HUES48 (cell line): Measurements from ENCODE around the gene ARHGEF33.
A peak's percentile ranks its signal among the peaks of the same experiment; 100 is the strongest.

Experiments used
- H3K27ac ChIP-seq: one replicate; pipeline ENCODE4 v1.7.0; 2013; ENCODE audit warnings: low read depth, low read length, inconsistent platforms
- H3K27me3 ChIP-seq: 2 replicates; pipeline ENCODE4 v1.6.1; 2013; ENCODE audit warnings: mild to moderate bottlenecking, low read length; ENCODE audit not compliant: control insufficient read depth, insufficient read depth
- H3K36me3 ChIP-seq: 2 replicates; pipeline ENCODE4 v1.6.1; 2013; ENCODE audit warnings: low read length; ENCODE audit not compliant: control insufficient read depth, insufficient read depth
- H3K4me1 ChIP-seq: 2 replicates; pipeline ENCODE4 v1.6.1; 2013; ENCODE audit warnings: mild to moderate bottlenecking, low read length; ENCODE audit not compliant: control insufficient read depth, insufficient read depth
- H3K4me3 ChIP-seq: 2 replicates; pipeline ENCODE4 v1.5.1; 2013; ENCODE audit warnings: mild to moderate bottlenecking, low read depth, low read length
- H3K9ac ChIP-seq: 2 replicates; pipeline ENCODE4 v1.6.1; 2013; ENCODE audit warnings: mild to moderate bottlenecking, low read depth, low read length, moderate library complexity
- H3K9me3 ChIP-seq: 2 replicates; pipeline ENCODE4 v1.6.1; 2013; ENCODE audit warnings: low read length; ENCODE audit not compliant: control insufficient read depth, insufficient read depth

Gene ARHGEF33

GRCh38 chr2:38876407-38876806 is 13.3 kb upstream of the ARHGEF33 start:
- H3K27ac ChIP-seq = no peak overlapping the region
- H3K9ac ChIP-seq = no peak overlapping the region; the same call in 1 of the 2 replicates

GRCh38 chr2:38886063-38886462 is 3.6 kb upstream of the ARHGEF33 start:
- no peaks in the 10 kb centered on the region for H3K4me1 ChIP-seq
- no peak overlapping the region for H3K9ac ChIP-seq

More at GRCh38 chr2:38876407-38876806, 13.3 kb upstream of the ARHGEF33 start:
- H3K36me3 ChIP-seq = no peaks in the 10 kb centered on the region
- peak overlapping the region; percentile 99 for H3K4me3 ChIP-seq
- no peaks in the 10 kb centered on the region for H3K27me3 ChIP-seq
- H3K4me1 ChIP-seq = 0 out of 2 replicates have a peak, but pooled peaks cover 5% of the 10 kb centered on the region
- no peaks in the 10 kb centered on the region for H3K9me3 ChIP-seq

GRCh38 chr2:38887347-38887746 is 2.3 kb upstream of the ARHGEF33 start:
- Histone ChIP-seq H3K27me3 (no peaks in the 10 kb centered on the region), H3K36me3 (no peaks in the 10 kb centered on the region), H3K9me3 (no peaks in the 10 kb centered on the region)

More at GRCh38 chr2:38886063-38886462, 3.6 kb upstream of the ARHGEF33 start:
- no peaks in the 10 kb centered on the region for H3K27me3 ChIP-seq
- no peaks in the 10 kb centered on the region for H3K36me3 ChIP-seq
- H3K4me3 ChIP-seq = no peak overlapping the region
- no peak overlapping the region for H3K27ac ChIP-seq
- no peaks in the 10 kb centered on the region for H3K9me3 ChIP-seq

GRCh38 chr2:38887902-38888554 is 1.6 kb upstream of the ARHGEF33 start:
- Histone ChIP-seq H3K27me3 (no peaks in the 10 kb centered on the region), H3K36me3 (no peaks in the 10 kb centered on the region), H3K27ac (no peak overlapping the region), H3K4me1 (no peaks in the 10 kb centered on the region), H3K4me3 (no peak overlapping the region), H3K9me3 (no peaks in the 10 kb centered on the region), H3K9ac (no peak overlapping the region)

More at GRCh38 chr2:38887347-38887746, 2.3 kb upstream of the ARHGEF33 start:
- H3K27ac ChIP-seq = no peak overlapping the region
- H3K4me3 ChIP-seq = no peak overlapping the region
- no peaks in the 10 kb centered on the region for H3K4me1 ChIP-seq
- no peak overlapping the region for H3K9ac ChIP-seq

- Histone ChIP-seq H3K4me3 (no peak overlapping the region), H3K9me3 (no peaks in the 10 kb centered on the region), H3K4me1 (no peaks in the 10 kb centered on the region), H3K36me3 (no peaks in the 10 kb centered on the region), H3K27ac (no peak overlapping the region), H3K9ac (no peak overlapping the region), H3K27me3 (no peaks in the 10 kb centered on the region)
Measured at GRCh38 chr2:38889045-38889444, 630 bp upstream of the ARHGEF33 start.

GRCh38 chr2:38892819-38893218 is 3.1 kb downstream of the ARHGEF33 start:
- Histone ChIP-seq H3K9ac (no peak overlapping the region), H3K36me3 (no peaks in the 10 kb centered on the region), H3K4me1 (no peaks in the 10 kb centered on the region), H3K27me3 (no peaks in the 10 kb centered on the region), H3K27ac (no peak overlapping the region), H3K4me3 (no peak overlapping the region), H3K9me3 (no peaks in the 10 kb centered on the region)

- no peak overlapping the region for H3K27ac ChIP-seq
- H3K27me3 ChIP-seq = no peaks in the 10 kb centered on the region
- no peaks in the 10 kb centered on the region for H3K9me3 ChIP-seq
- H3K9ac ChIP-seq = no peak overlapping the region
- H3K36me3 ChIP-seq = no peaks in the 10 kb centered on the region
- H3K4me1 ChIP-seq = no peaks in the 10 kb centered on the region
- no peak overlapping the region for H3K4me3 ChIP-seq
Measured at GRCh38 chr2:38898256-38898655, 8.6 kb downstream of the ARHGEF33 start.

- Histone ChIP-seq H3K9me3 (no peaks in the 10 kb centered on the region), H3K27ac (no peak overlapping the region), H3K4me3 (no peak overlapping the region), H3K4me1 (no peaks in the 10 kb centered on the region), H3K27me3 (no peaks in the 10 kb centered on the region), H3K9ac (no peak overlapping the region), H3K36me3 (no peaks in the 10 kb centered on the region)
Measured at GRCh38 chr2:38900726-38901125, 11.1 kb downstream of the ARHGEF33 start.

- Histone ChIP-seq H3K27me3 (no peaks in the 10 kb centered on the region), H3K9ac (no peak overlapping the region), H3K9me3 (no peaks in the 10 kb centered on the region), H3K36me3 (no peaks in the 10 kb centered on the region), H3K4me3 (no peak overlapping the region), H3K4me1 (no peaks in the 10 kb centered on the region), H3K27ac (no peak overlapping the region)
Measured at GRCh38 chr2:38905251-38905650, 15.6 kb downstream of the ARHGEF33 start.

GRCh38 chr2:38907242-38907641 is 17.6 kb downstream of the ARHGEF33 start:
- H3K9me3 ChIP-seq = no peaks in the 10 kb centered on the region
- no peaks in the 10 kb centered on the region for H3K4me1 ChIP-seq
- H3K4me3 ChIP-seq = no peak overlapping the region

GRCh38 chr2:38907743-38908562 is 18.3 kb downstream of the ARHGEF33 start:
- no peaks in the 10 kb centered on the region for H3K36me3 ChIP-seq
- H3K4me3 ChIP-seq = no peak overlapping the region
- no peak overlapping the region for H3K9ac ChIP-seq
- no peaks in the 10 kb centered on the region for H3K4me1 ChIP-seq
- no peak overlapping the region for H3K27ac ChIP-seq
- H3K9me3 ChIP-seq = no peaks in the 10 kb centered on the region
- H3K27me3 ChIP-seq = no peaks in the 10 kb centered on the region

More at GRCh38 chr2:38907242-38907641, 17.6 kb downstream of the ARHGEF33 start:
- Histone ChIP-seq H3K27me3 (no peaks in the 10 kb centered on the region), H3K36me3 (no peaks in the 10 kb centered on the region), H3K9ac (no peak overlapping the region), H3K27ac (no peak overlapping the region)
